CD4-positive, alpha-beta T cell treated with Interleukin-15 for 1 hour (primary cell): ENCODE measurements around the gene PLAU.

Experiments used
- DNase-seq: peaks from one replicate; pipeline ENCODE4 v3.0.0-alpha.2; 2020

The PLAU gene

DNA sequence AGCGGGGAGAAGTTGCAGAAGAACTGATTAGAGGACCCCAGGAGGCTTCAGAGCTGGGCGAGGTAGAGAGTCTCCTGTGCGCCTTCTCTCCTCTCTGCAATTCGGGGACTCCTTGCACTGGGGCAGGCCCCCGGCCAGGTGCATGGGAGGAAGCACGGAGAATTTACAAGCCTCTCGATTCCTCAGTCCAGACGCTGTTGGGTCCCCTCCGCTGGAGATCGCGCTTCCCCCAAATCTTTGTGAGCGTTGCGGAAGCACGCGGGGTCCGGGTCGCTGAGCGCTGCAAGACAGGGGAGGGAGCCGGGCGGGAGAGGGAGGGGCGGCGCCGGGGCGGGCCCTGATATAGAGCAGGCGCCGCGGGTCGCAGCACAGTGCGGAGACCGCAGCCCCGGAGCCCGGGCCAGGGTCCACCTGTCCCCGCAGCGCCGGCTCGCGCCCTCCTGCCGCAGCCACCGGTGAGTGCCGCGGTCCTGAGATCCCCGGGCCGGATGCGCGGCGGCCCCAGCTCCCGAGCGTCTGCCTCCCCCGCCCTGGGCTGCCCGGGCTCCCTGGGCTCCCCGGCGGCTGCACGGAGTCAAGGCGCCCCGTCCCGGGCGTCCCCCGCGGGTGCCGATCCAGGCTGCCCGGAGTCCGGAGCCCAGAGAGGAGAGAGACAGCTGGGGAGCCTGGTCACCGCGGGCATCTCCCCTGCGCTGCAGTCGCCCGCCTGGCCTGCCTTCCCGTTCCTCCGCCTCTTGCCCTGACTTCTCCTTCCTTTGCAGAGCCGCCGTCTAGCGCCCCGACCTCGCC is at the start of gene PLAU:
TSS of gene PLAU (plus strand) at position 369 of the 789 bp plus-strand sequence. CDS start 424 bp downstream, outside the sequence.
- peak; percentile 37 for DNase-seq

DNA sequence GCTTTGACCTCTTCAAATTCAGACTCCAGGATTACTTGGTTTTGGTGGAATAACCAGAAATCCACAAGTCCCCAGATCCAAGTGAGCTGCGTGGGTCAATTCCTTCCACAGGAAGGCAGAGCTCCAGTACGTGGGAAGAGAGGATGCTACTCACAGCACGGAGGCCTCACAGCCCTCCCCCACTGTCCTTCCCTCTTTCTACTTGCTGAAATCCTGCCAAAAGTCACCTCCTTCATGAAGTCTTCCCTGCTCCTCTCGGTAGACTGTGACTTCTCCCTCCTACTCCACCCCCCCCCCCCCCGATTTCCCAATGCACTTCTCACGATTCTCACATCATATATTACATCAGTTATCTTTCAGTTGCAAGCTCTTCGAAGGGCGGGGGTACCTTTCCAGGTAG is 48.9 kb upstream of the PLAU start:
- DNase-seq = no peak

DNA sequence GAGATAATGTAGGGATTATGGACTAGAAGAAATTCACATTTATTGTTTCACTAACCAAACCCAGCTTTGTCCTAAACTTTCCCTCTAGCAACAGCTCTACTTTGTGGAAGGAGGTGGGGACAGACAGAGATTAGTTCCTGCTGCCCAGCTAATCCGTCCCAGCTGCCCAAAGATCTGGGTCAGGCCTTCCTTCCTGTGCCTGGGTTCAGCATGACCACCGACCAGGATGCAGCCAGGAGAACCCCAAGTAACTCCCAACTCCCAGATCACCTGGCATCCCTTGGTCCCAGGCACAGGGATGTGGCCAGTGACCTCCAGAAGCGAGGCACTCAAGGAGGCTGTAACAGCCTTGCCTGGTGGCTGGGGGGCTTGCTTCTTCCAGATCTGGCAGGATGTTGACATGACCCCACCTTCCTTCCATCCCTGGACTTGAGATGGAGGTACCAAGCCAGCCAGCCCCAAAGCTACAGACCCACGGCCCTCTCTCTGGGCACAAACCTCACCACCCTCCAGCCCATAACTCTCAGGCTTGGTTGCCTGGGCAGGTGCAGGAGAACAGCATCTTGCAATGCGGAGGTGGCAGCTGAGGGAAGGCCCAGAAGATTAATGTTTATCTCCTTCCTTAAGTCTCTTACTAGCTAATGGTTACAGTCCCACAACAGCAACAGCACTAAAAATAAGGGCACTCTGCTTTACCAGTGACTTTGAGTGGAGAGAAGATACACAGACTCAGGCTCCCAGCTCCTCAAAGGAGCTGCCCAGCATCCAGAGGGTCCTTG is 47.7 kb upstream of the PLAU start:
- DNase-seq = no peak

DNA sequence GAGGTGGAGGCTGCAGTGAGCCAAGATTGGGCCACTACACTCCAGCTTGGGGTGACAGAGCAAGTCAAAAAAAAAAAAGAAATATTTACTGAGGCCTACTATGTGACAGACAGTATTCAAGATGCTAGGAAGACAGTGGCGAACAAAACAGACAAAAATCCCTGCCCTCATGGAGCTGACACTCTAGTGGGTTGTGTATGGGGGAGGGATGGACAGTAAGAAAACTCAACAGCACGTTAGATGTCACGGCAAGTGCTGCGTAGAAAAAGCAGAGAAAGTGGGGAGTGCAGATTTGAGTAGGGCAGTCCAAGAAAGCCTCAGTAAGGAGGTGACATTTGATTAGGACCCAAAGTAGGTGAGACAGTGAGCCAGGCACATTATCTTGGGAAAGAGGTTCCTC is 46.7 kb upstream of the PLAU start:
- no peak for DNase-seq

DNA sequence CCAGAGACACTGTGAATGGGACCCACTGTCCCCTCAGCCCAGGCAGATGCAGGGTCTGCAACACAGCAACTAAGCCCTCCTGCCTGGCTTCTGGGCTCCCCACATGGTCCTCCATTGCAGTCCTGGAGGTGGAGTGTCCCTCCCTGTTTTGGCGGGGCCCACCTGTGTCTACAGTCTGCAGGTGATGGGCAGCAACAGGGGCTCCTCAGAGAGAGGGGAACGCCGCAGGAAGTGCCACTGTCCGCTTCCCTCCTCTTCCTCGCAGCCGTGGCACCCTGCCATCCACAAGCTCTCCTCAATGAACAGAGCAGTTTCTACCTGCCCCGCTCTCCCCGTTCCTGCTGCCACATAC is 45.8 kb upstream of the PLAU start:
- DNase-seq = no peak

DNA sequence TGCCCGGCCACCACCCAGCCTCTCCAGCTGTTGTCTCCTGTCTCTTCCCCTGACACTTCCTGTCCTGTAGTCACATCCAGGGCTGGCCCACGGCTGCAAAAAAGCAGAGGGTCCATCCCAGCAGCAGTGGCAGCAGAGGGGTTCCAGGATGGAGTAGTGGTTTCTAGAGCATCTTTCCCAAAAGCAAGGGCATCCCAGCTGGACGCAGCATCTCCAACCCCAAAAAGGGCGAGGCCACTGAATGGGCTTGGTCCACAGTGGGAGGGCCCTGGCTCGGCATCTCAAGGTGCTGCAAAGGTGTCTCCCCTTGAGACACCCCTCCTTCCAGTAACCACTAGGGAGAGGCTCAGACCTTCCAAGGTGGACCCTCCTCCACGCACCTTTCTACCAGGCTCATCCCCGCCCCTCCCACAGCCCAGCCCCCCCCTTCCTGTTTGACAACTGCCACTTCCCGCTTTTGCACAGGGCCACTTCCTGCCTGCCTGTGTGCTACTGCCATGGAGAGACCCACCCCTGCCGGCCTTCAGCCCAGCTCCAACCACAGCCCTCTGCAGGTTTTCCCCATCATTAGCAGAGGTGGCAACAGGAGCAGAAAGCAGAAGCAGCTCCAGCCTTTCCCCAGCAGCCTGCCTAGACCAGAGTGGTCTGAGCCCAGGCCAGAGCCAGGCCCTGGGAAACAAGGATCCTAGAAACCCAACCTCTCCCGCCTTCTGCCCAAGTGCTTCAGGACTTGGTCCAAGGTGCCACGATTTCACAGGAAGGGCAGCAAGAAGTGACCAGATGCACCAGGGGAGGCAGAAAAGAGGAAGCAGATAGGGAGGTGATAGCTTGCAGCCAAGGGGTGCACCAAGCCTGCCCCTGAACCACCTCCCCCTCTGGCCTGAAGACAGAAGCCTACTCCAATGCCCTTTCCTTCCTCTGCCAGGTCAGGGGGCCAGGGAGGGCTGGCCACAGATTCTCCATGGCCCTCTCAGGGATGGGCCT is 45.2 kb upstream of the PLAU start:
- DNase-seq = peak; percentile 72

DNA sequence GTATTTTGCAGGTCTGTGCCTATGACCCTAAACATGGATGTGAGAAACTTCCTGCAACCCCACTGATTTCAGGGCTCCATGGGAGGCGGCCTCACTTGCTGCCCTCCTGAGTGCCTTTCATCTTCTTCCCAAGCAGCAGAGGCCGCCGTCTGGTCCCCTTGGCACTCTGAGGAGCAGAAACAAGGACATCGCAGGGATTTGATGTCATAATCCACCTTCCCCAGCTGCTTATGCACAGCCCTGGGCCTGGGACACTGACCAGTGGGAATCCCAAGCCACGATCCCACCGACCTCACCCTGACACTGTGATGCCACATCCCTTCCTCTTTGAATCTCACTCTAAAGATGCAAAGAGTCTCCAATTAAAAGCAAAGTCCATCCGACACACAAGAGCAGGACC is 44.3 kb upstream of the PLAU start:
- no peak for DNase-seq

DNA sequence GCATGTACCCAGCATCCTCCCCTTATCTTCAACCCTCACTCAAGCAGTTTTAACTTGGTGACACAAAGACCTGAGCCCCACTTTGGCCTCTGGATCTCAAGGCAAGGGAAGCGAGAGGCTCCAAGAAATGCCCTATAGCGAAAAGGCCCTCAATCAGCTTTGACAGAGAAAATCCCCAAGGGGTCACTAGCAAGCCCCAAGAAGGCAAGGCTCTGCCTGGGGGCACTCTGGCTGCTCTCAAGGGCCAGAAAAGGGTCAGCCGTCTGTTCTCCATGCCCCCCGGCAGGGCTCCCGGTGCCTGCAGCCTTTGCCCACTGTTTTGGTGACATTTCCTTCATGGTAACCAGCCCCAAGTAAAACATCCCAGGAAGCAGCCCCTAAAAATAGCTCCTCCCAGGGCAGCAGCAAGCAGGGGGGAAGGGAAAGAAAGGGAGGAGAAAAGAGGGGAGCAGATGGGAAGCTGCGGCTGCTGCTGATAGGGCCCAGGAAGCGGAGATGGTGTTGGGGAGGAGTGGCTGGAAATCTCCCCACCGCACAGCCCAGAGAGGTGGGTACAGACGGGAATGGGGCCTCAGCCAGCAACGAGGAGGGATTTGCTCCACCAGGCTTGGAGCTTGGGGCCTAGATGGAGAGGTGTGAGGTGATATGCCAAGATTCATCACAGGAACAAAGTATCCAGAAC is 43.7 kb upstream of the PLAU start:
- no peak for DNase-seq

DNA sequence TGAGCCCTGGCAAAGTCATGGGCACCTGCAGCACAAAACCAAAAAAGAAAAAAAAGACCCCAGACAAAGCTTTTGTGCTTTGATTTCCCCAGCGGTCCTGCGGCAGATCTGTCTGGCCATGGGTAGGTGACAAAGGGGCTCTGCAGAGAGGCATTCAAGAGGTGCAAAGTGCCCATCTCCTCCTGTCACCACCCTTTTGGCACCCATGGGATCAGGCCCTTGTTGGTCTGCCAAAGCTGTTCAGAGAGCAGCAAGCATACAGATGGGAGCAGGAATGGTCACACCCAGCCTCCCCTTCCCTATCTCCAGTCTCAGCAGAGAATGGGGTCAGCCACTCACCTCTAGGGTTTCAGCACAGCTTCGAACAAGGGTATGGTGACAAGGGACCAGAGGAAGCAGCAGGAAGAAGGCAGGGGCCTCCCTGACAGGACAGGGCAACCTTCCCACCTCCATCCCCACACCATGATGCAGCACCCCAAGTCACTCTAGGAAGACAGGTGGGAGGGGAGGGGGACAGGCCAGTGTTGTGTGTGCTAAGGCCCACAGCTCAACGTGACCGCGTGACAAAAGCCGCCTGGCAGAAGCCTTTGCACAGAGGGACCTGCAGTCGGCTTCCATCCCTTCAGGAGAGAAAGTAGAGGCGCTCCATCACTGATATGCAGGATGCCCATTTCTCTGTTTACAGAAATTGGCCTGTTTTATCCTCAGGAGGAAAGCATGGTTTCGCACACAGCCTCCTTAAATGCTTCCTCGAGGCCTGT is 42.9 kb upstream of the PLAU start:
- DNase-seq = no peak

DNA sequence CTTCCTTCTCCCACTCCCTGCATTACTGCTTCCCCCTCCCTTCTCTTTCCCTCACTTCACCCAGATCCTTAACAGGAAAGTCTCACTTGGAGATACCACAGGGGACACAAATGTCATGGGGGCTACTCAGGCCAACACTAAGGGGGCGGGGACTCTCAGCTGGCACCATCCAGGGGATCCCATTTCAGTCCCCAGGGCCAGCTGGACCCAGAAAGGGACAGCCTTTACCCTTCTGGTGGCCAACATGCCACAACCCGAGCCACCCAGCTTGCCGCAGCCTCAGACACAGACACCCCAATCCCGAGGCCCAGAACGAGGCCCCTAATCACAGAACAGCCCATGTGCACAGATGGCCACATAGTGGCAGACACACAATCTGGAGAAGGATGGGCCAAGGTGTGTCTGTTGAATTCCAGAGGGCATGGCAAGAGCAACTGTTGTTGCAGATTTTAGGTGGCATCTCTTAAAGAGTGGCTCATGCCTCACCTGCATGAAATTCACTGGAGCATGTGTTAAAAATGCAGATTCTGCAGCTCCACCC is 42.2 kb upstream of the PLAU start:
- DNase-seq = no peak

DNA sequence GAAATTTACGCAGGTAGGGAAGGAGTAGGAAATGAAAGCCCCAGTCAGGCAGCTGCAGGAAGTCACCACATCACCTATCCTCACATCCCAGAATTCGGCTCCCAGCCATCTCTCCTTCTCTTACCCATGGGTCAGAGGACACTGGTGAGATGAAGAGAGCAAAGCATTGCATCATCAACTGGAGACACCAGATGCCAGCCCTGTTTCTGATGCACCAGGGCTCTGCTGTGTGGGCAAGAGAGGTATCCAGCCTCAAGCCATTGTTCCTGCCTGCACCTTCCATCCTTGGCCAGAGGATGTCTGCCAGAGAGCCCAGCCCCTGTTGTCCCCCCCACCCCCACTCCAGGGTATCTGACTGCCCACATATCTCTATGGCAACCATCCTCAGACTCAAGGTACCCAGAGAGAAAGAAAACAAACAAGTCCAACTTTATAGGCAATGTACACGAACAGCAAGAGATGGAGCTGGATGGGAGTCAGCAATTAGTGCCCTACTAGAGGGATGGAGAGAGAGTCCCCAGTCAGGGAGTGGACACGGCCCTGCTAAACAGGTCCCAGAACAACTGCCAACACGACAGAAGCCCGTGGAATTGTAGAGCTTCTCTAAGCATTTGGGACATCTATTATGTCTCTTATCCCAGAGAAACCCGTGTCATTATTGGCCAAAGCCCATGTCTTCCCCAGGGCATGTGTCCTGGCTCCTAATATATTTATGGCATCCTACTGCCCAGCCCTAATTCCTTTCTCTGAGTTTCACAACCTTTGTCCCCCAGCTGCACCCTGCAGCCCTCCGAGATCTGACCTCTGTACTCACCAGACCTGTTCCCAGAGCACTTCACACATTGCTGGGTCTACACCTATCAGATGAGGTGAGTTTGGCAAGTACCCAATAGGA is 39.4 kb upstream of the PLAU start:
- DNase-seq = no peak

DNA sequence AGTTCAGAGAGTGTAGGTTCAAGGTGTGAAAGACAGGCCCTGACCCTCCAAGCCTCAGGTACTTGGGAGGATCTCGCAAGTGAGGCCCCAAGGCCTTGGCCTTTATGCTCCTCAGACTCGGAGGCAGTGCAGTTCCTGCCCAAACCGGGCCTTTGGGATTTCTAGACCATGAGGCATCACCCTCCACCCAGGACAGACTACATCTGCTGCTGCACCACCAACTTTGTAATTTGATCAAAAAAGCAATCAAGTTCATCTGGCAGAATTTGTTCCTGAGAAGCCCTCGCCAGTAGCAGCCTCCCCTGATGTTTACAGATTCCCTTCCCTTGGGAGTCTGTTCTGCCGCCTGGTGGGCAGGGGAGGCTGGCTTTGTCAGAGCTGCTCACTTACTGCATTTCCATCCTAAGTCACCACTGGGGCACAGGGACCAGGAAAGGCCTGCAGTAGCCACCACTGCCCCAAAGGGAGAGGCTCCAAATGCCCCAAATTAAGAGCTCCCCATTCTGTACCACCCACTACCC is 38.7 kb upstream of the PLAU start:
- DNase-seq = no peak

DNA sequence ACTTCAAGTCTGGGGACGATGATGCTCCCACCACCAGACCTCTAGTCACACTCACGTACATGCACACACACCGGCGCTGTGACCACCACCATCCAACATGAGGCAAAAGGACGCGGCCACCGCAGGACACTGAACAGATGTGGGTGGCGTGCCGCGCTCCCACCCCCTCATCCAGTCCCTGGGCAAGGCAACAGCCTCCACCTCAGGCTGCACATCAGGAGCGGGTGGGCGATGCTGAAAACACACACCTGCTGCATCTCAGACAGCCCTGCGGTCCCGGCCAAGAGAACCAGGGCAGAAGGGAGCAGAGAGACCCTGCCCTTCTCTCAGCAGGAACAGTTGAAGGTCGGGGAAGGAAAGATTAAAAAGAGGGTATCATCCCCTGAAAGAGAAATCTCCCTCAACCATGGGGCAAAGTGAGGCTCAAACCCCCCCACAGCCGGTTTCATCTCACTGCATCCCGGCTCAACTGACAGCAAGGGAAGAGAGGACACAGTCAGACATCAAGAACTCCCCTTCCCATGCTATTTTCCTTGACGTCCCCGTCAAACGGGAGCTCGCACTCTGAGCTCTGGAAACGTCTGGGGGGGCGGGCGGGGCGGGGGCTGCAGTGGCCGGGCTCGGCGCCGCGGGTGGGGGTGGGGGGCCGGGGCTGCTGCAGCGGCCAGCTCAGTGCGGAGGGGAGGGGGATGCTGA is 37.6 kb upstream of the PLAU start:
- DNase-seq = no peak

DNA sequence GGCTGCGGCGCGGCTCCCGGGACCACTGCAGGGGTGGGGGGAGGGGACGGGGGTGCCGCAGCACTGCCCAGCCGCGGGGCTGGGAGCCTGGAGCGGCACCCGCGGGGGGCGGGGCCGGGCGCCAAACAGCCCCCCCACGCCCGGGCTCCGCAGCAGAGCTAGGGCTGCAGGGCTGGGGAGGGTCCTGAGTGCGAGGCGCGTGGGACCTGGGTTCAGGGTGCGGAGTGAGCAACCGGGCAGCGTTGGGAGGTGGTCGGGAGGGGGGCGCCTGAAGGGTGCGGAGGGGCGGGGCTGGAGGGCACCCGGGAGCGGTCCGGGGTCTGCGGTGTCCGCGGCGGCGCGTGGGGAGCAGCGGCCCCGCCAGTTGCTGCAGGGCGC is 37.1 kb upstream of the PLAU start:
- no peak for DNase-seq

DNA sequence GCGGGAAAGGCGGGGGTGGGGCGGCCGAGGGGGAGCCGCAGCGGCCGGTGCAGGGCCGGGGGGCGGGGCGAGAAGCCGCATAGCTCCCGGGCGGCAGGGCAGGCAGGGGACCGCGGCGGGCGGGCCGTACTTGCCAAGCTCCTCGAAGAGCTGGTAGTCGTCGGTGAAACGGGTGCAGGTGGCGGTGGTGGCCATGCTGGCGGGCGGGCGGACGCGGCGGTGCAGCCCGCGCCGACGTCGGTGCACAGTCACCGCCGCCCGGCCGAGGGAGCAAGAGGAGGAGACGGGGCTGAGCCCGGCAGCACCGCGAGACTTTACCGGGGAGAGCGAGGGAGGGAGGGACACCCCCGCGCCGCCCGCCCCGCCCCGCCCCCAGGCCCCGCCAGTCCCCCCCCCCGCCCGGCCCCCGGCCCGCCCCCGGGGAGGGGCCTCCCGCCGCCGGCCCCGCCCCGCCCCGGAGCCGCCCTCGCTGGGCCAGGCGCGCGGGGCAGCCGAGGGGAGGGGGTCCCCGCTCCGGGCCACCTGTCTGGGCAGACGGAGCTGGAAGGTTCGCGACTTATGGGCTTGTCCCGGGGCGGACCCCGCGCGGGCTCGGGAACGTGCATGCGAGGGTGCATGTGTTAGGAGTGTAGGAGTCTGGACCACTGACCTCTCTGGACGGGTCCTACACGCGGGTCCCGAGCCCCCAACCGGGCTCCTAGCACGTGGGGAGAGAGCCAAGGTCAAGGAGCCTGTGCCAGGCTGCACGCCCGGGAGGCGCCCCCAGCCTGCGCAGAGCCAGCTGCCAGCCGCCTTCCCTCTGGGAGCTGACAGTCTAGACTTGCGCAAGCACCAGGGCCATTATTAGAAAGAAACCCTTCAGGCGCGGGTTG is 36.4 kb upstream of the PLAU start, which contains the start of gene CAMK2G:
TSS of gene CAMK2G (minus strand) at position 289 of the 872 bp plus-strand sequence. CDS start at position 195, 94 bp downstream.
- peak; percentile 89 for DNase-seq

DNA sequence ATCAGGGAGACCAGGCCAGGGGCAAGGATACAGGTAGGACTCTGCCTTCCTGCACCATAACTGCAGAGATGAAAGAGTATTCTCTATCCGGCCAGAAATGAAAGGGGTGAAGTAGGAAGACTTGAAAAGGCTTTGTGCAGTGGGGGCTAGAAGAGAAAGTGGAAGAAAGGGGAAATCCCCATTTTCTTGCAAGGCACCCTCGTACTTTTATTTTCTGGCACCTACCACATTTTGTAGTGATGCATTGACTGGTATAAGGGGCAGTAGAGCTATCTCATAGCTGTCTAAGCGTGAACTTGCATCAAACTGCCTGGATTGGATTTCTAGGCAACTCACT is 35.8 kb upstream of the PLAU start:
- peak; percentile 45 for DNase-seq

DNA sequence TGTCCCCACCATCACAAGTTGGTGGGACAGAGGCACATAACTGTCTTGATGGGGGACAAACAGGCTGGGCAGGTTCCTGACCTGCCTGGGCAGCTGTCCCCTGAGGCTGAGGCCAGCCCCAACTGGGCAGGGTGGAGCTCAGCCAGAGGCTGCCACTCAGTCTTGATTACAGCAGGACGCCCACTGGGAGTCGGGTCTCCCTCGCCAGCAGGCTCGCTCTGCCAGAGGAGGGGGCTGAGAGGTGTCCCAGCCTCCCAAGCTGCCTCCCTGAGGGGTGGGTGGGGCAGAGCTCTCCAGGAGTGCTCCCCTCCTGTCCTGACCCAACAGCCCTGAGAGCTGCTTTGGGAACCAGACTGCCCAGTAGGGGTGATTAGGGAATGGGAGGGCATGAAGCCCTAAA is 34.8 kb upstream of the PLAU start:
- DNase-seq = no peak

DNA sequence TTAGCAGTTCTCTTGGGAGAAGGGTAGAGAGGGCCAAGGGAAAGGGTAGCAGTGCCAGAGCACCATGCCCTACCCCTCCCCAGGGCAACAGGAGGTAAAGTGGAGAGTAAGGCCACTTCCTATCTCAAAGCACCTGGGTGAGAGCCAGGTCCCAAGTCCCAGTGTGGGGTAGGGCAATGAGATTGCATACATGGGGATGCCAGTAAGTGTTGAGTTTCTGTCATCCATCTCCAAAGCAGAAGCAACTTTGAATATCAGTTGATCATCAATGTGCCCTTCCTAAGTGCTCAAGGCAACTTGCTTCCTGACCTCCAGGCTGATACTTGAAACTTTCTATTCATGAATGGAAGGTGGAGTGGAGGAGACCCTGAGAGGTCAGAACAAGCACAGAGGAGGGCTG is 34.4 kb upstream of the PLAU start:
- no peak for DNase-seq

DNA sequence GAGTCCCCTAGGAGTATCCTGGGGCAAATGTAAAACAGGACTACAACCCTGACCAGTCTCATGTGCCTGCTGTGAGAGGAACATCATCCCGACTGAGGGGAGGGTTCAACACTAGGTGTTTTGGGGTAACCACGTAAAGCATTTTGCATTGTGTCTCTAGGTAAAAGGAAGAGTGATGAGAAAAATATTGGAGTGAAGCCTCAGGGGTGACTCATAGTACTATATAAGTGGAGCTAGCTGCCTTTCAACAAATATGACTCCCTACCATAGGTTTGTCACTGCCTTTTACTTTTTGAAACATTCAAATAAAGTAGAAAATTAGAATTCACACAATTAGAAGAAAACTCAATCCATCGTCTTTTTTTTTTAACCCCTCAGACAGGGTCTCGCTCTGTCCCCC is 34.0 kb upstream of the PLAU start:
- no peak for DNase-seq
